ENCODE measurements around the gene SEL1L3. TPM values are rescaled to one million over a fixed set of nuclear protein-coding genes. Genes with fewer than 3 reads are reported as not detected.

Gene SEL1L3
- total RNA-seq, 1 donor from 2014 or later = 23.7 TPM

- Mint-ChIP-seq H3K36me3 (ENCODE audit: unreplicated experiment) (peaks cover 1% of the 10 kb centered on the region), H3K27me3 (ENCODE audit: unreplicated experiment) (no peaks in the 10 kb centered on the region), H3K9me3 (ENCODE audit: unreplicated experiment) (peaks cover 4% of the 10 kb centered on the region), H3K27ac (ENCODE audit: unreplicated experiment) (no peak overlapping the region), H3K4me1 (ENCODE audit: low read depth, unreplicated experiment) (no peaks in the 10 kb centered on the region), H3K4me3 (ENCODE audit: unreplicated experiment) (no peak overlapping the region)
- TF ChIP-seq CTCF (IDR thresholded peaks at IDR 0.05; ENCODE audit: partially characterized antibody, unreplicated experiment) = no peak
- no peak for DNase-seq
These were observed 10.7 kb downstream of the SEL1L3 start for GRCh38 chr4:25852103-25852502.

DNA sequence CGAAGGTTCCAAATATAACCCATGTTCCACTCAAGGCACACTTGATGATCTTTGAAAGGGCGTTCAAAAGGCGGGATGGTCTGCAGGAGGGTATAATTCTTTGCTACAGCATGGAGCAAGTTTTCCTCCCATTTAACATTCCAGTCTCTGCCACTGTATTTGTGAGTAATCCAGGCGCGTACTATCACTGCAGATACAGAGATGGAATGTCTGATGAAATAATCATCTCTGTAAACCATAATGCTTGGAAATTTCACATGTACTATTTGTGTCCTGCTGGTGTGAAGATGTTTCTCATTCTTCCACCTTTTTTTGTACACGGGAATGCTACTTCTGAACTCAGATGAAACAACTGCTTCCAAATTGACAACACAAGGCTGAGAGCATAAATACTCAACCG lies 15.5 kb downstream of the SEL1L3 start:
- Mint-ChIP-seq H3K27me3 (ENCODE audit: unreplicated experiment) (no peaks in the 10 kb centered on the region), H3K4me1 (ENCODE audit: low read depth, unreplicated experiment) (peaks cover 2% of the 10 kb centered on the region), H3K36me3 (ENCODE audit: unreplicated experiment) (peaks cover 4% of the 10 kb centered on the region), H3K9me3 (ENCODE audit: unreplicated experiment) (peaks cover 6% of the 10 kb centered on the region), H3K4me3 (ENCODE audit: unreplicated experiment) (no peak overlapping the region), H3K27ac (ENCODE audit: unreplicated experiment) (no peak overlapping the region)
- no peak for TF ChIP-seq CTCF (IDR thresholded peaks at IDR 0.05; ENCODE audit: partially characterized antibody, unreplicated experiment)
- DNase-seq = no peak

DNA sequence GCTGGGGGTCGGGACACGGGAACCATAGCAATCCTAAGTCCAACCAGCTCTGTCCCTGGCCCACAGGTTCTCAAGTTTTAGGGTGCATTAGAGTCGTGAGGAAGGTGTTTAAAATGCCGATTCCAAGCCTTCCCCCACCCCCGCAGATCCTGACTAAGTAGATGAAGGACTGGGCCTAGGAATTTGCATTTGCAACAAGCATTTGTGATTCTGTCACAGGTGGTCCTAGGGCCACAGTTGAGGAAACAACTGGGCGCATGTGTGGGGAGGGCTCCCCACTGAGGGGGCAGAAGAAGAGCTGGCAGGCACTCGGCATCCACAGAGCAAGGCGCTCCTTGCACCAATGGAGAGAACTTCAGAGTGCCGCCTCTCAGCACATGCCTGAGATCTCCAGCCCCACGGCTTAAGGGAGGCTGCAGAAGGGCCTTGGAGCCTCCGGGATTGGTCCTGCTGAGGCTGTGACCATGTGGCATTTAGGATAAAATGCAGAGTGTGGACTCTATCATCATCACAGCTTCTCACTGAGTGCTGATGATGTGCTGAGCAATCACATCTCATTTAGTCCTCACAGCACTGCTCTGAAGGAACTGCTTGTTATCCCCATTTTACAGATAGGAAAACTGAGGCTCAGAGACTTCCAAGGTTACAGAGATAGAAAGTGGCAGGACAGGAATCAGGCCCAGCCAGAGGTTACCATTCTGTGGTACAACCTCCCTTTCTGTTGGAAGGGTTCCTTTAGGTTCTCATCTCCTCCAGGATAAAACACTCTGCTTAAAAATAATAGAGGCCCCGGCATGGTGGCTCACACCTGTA lies 16.7 kb downstream of the SEL1L3 start:
- Mint-ChIP-seq H3K27ac (ENCODE audit: unreplicated experiment) (no peak overlapping the region), H3K36me3 (ENCODE audit: unreplicated experiment) (peaks cover 4% of the 10 kb centered on the region), H3K4me1 (ENCODE audit: low read depth, unreplicated experiment) (peaks cover 2% of the 10 kb centered on the region)

DNA sequence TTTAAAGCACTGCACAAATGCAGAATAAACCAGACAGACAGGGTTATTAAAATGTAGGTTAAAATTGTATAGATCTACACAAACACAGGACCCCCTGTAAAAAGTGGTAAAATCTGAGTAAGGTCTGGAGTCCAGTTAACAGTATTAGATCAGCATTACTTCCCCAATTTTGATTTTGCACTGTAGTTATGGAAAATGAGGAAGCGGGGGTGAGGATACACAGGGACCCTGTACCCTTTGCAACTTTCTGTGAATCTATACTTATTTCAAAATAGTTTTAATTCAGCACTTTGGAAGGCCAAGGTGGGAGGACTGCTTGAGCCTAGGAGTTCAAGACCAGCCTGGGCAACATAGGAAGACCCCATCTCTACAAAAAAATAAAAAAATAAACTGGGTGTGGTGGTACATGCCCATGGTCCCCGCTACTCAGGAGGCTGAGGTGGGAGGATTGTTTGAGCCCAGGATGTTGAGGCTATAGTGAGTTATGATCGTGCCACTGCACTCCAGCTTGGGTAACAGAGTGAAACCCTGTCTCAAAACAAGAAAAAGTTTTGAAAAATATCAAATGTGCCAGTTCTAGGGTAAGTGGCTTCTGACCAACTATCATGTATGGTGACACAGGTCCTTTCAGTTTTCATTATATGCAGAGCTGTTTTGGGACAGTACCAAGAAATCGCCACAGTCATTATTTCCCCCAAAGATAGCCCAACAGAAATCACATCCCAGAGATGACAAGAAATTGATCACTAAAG lies 17.7 kb downstream of the SEL1L3 start:
- peaks cover 6% of the 10 kb centered on the region for H3K9me3 Mint-ChIP-seq (ENCODE audit: unreplicated experiment)
- H3K4me3 Mint-ChIP-seq (ENCODE audit: unreplicated experiment) = no peak overlapping the region
- H3K4me1 Mint-ChIP-seq (ENCODE audit: low read depth, unreplicated experiment) = peaks cover 2% of the 10 kb centered on the region
- peaks cover 4% of the 10 kb centered on the region for H3K36me3 Mint-ChIP-seq (ENCODE audit: unreplicated experiment)
- no peak overlapping the region for H3K27ac Mint-ChIP-seq (ENCODE audit: unreplicated experiment)
- DNase-seq = no peak
- no peaks in the 10 kb centered on the region for H3K27me3 Mint-ChIP-seq (ENCODE audit: unreplicated experiment)
- TF ChIP-seq CTCF (IDR thresholded peaks at IDR 0.05; ENCODE audit: partially characterized antibody, unreplicated experiment) = no peak

More for the DNA sequence above, 16.7 kb downstream of the SEL1L3 start:
- DNase-seq = no peak
- H3K4me3 Mint-ChIP-seq (ENCODE audit: unreplicated experiment) = no peak overlapping the region
- peaks cover 6% of the 10 kb centered on the region for H3K9me3 Mint-ChIP-seq (ENCODE audit: unreplicated experiment)
- no peaks in the 10 kb centered on the region for H3K27me3 Mint-ChIP-seq (ENCODE audit: unreplicated experiment)
- TF ChIP-seq CTCF (IDR thresholded peaks at IDR 0.05; ENCODE audit: partially characterized antibody, unreplicated experiment) = no peak

Data from glutamatergic neuron (in vitro differentiated cells).